Thymus (tissue), 14 donors: ENCODE results near the gene ZNF681. TPM values are rescaled to one million over a fixed set of nuclear protein-coding genes. Genes with fewer than 3 reads are reported as not detected.
A peak's percentile ranks its signal among the peaks of the same experiment; 100 is the strongest.

ENCODE experiments used
- DNase-seq, 9 donors: peaks; one replicate each; pipeline ENCODE4 v3.0.0-alpha.2; 2013; ENCODE audit warnings: low spot score in 9 of 9, low read depth in 6 of 9, missing footprints in 1 of 9
- H3K27ac ChIP-seq, 2 donors: one replicate each; pipeline ENCODE4 v1.5.1; 2013; ENCODE audit warnings: control low read depth in 1 of 2, low read depth in 1 of 2, low read length in 1 of 2, mild to moderate bottlenecking in 1 of 2, moderate library complexity in 1 of 2
- H3K27me3 ChIP-seq, 2 donors: one replicate each; pipeline ENCODE4 v1.5.1; 2013; ENCODE audit warnings: low read length in 1 of 2; ENCODE audit not compliant: control insufficient read depth in 2 of 2, insufficient read depth in 1 of 2
- H3K36me3 ChIP-seq, 2 donors: one replicate each; pipeline ENCODE4 v1.5.1; 2013; ENCODE audit warnings: low read length in 1 of 2, mild to moderate bottlenecking in 1 of 2, moderate library complexity in 1 of 2; ENCODE audit not compliant: control insufficient read depth in 2 of 2, insufficient read depth in 2 of 2
- H3K4me1 ChIP-seq, 2 donors: one replicate each; pipeline ENCODE4 v1.5.1; 2013; ENCODE audit warnings: low read length in 2 of 2; ENCODE audit not compliant: control insufficient read depth in 2 of 2, insufficient read depth in 2 of 2
- H3K4me3 ChIP-seq, 2 donors: one replicate each; pipeline ENCODE4 v1.5.1; 2013; ENCODE audit warnings: low read length in 2 of 2, control low read depth in 1 of 2, mild to moderate bottlenecking in 1 of 2
- H3K9me3 ChIP-seq, 2 donors: one replicate each; pipeline ENCODE4 v1.5.1; 2013; ENCODE audit warnings: low read length in 1 of 2, mild to moderate bottlenecking in 1 of 2; ENCODE audit not compliant: control insufficient read depth in 2 of 2, insufficient read depth in 1 of 2
- WGBS: extraction: QIAGEN DNeasy Blood & Tissue Kit; methylation state at CpG from one replicate; pipeline ENCODE4 v1.1.7; 2013; 5-methylcytosine and 5-hydroxymethylcytosine counted together
- long read RNA-seq, 10 donors: transcript quantifications; one replicate each; lab custom pipeline, GENCODE V29; 2026
- polyA plus RNA-seq: library from polyadenylated mRNA; stranded (reverse); fragments of 200-250 nt; gene quantifications from one replicate; pipeline ENCODE4 v1.2.3, GENCODE V29; 2013
- total RNA-seq: library from RNA; stranded (reverse); fragments of 120-200 nt; gene quantifications from one replicate; pipeline ENCODE4 v1.2.4, GENCODE V29; 2013
- donor health status: healthy.

Gene ZNF681
- total RNA-seq (3.9 TPM), polyA plus RNA-seq (2.8 TPM)
- long read RNA-seq, donor 1: 0 reads
- long read RNA-seq, donor 2, full-length matches to known transcripts: 6 of 6 reads
- long read RNA-seq, donor 2, partial matches to known transcripts: 0 of 6 reads
- long read RNA-seq, donor 2, other reads (novel, unspliced or antisense): 0 of 6 reads
- long read RNA-seq, donor 3: 0 reads
- long read RNA-seq, donor 4: 0 reads
- long read RNA-seq, donor 5, full-length matches to known transcripts: 4 of 6,122 reads
- long read RNA-seq, donor 5, partial matches to known transcripts: 6,118 of 6,122 reads
- long read RNA-seq, donor 5, other reads (novel, unspliced or antisense): 0 of 6,122 reads
- long read RNA-seq, donor 6, full-length matches to known transcripts: 1 of 1 reads
- long read RNA-seq, donor 6, partial matches to known transcripts: 0 of 1 reads
- long read RNA-seq, donor 6, other reads (novel, unspliced or antisense): 0 of 1 reads
- long read RNA-seq, donor 7: 0 reads
- long read RNA-seq, donor 8, full-length matches to known transcripts: 2 of 1,004 reads
- long read RNA-seq, donor 8, partial matches to known transcripts: 1,002 of 1,004 reads
- long read RNA-seq, donor 8, other reads (novel, unspliced or antisense): 0 of 1,004 reads
- long read RNA-seq, donor 9, full-length matches to known transcripts: 2 of 2 reads
- long read RNA-seq, donor 9, partial matches to known transcripts: 0 of 2 reads
- long read RNA-seq, donor 9, other reads (novel, unspliced or antisense): 0 of 2 reads
- long read RNA-seq, donor 10, full-length matches to known transcripts: 1 of 1 reads
- long read RNA-seq, donor 10, partial matches to known transcripts: 0 of 1 reads
- long read RNA-seq, donor 10, other reads (novel, unspliced or antisense): 0 of 1 reads

DNA sequence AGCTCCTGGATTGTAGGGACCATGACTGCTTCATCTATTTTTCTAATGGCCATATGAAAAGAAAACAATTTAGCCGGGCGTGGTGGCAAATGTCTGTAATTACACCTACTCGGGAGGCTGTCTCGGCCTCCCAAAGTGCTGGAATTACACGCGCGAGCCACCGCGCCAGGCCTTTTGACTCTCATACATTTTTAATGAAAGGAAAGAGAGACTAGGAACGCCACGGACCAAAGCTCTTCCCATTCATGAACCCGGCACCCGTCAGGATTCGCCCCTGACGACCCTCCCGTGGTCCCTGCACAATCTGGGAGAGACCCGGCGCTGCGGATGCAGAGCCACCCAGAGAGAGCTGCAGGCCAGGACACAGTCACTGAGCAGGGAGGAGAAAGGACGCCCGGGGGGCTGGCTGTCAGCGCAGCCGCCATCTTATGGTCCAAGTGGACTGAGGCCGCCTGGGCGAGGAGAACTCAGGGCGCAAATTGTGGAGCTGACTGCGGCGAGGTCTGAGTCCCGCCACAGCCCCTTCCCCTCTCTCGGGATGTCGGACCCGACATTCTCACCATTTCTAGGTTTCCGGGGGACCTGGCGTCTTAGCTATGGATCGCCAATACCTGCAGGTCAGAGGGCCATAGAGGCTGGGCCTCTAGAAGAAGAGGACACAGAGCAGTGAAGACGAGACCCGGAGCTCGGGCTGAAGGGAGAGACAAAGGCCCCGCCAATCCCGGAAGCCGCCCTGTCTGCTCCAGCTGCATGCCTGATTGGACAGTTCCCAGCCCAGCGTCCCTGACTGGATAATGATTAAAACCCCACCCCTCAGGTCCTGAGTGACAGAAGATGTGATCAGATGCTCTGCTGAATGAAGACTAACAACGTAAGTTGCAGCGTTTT lies at the start of gene ZNF681:
Gene ZNF681 (minus strand): TSS at position 705 of the 888 bp plus-strand sequence. CDS start 142 bp downstream, at position 563.
- DNase-seq: peak; percentile 64 to 94 (median 81)
- Histone ChIP-seq H3K9me3 (peaks cover 0 to 10% of the 10 kb centered on the region in 2 donors), H3K4me1 (peaks cover 0 to 4% of the 10 kb centered on the region in 2 donors), H3K27me3 (no peaks in the 10 kb centered on the region), H3K36me3 (peaks cover 0 to 4% of the 10 kb centered on the region in 2 donors), H3K27ac (peak within 1 kb of the TSS; percentile 79 to 80), H3K4me3 (peak within 1 kb of the TSS; percentile 76 to 80)
- WGBS: 2% methylated on average over 44 of the region's 44 CpGs

DNA sequence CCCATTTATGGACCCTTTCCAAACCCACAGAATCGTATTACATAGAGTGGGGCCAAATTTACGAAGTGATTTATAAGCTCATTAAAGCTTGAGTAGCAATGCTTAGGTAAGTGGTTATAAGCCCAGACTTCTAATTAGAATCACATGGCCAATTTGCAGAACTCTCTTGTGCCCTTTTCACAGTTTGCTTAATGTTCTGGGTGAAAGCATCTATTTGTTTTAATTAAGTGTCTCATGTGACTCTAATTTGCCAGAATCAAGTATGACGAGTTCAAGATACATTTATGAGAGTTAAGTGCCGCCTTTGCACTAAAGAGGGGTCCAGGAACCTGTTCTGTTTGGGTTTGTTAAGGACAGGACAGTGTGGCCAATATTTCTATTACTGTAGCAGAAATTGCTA lies 46.0 kb upstream of the ZNF681 start:
- no peaks in the 10 kb centered on the region for H3K27me3 ChIP-seq
- peaks cover 0 to 6% of the 10 kb centered on the region in 2 donors for H3K4me1 ChIP-seq
- no peak overlapping the region for H3K4me3 ChIP-seq
- no peaks in the 10 kb centered on the region for H3K9me3 ChIP-seq
- 93% methylated on average over 4 of the region's 4 CpGs for WGBS
- no peak for DNase-seq
- H3K36me3 ChIP-seq: no peaks in the 10 kb centered on the region
- H3K27ac ChIP-seq: no peak overlapping the region

- H3K27ac ChIP-seq: no peak overlapping the region
These were observed 43.6 kb upstream of the ZNF681 start for GRCh38 chr19:23802290-23802689.

GRCh38 chr19:23801803-23802202 lies 43.1 kb upstream of the ZNF681 start:
- WGBS: 78% methylated on average over 1 of the region's 1 CpG
- H3K4me1 ChIP-seq: peaks cover 0 to 8% of the 10 kb centered on the region in 2 donors
- H3K27ac ChIP-seq: no peak overlapping the region
- no peaks in the 10 kb centered on the region for H3K27me3 ChIP-seq
- H3K9me3 ChIP-seq: no peaks in the 10 kb centered on the region
- H3K36me3 ChIP-seq: no peaks in the 10 kb centered on the region
- no peak overlapping the region for H3K4me3 ChIP-seq
- DNase-seq: peak in 1 of 9 donors; percentile 19

More at GRCh38 chr19:23802290-23802689, 43.6 kb upstream of the ZNF681 start:
- Histone ChIP-seq H3K36me3 (no peaks in the 10 kb centered on the region), H3K27me3 (no peaks in the 10 kb centered on the region), H3K9me3 (no peaks in the 10 kb centered on the region), H3K4me3 (no peak overlapping the region), H3K4me1 (peaks cover 0 to 8% of the 10 kb centered on the region in 2 donors)
- DNase-seq: peak in 1 of 9 donors; percentile 15

DNA sequence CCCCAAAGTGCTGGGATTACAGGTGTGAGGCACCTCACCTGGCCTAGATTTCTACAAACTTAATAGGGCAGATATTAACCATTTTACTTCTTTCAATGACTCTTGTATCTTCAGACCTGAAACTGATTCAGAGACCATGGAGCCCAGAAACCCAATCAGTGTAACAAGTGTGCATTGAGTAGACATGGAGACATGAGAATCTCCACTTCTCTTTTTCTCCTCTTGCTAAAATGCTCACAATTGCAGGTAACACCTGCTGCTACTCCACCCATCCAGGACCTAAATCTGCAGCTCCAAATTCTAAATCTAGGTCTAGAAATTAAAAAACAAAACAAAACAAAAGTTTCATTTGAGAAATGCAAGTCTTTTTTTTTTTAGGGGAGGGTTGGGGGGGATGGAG lies 42.2 kb upstream of the ZNF681 start:
- Histone ChIP-seq H3K4me3 (no peak overlapping the region), H3K27me3 (no peaks in the 10 kb centered on the region), H3K36me3 (no peaks in the 10 kb centered on the region), H3K27ac (no peak overlapping the region), H3K4me1 (peaks cover 0 to 8% of the 10 kb centered on the region in 2 donors), H3K9me3 (peaks cover 0 to under 1% of the 10 kb centered on the region in 2 donors)
- DNase-seq: no peak

GRCh38 chr19:23800271-23800670 lies 41.6 kb upstream of the ZNF681 start:
- Histone ChIP-seq H3K27me3 (no peaks in the 10 kb centered on the region), H3K9me3 (peaks cover 0 to 4% of the 10 kb centered on the region in 2 donors), H3K27ac (no peak overlapping the region), H3K4me1 (peaks cover 0 to 8% of the 10 kb centered on the region in 2 donors), H3K36me3 (no peaks in the 10 kb centered on the region), H3K4me3 (no peak overlapping the region)
- WGBS: 89% methylated on average over 3 of the region's 3 CpGs
- DNase-seq: peak in 1 of 9 donors; percentile 20

DNA sequence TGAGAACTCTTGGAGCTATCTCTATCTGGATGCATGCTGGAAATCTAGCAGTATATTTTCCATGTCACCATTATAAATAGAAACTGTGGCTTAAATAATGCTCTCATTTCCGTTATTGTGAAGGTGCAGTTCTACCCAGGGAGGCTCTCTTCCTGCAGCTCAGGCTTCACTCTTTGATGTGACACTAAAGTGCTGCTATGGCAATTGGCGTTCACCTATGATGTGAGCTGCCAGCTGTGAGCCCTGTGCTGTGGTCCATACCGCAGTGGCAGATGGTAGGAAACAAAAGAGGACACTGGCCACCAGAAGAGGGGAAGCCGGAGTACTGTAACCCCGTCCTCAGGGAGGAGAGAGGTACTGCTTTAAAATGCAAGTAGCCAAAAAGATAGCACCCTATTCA lies 40.6 kb upstream of the ZNF681 start:
- no peak overlapping the region for H3K4me3 ChIP-seq
- peak overlapping the region; percentile 79 to 87 for H3K27ac ChIP-seq
- WGBS: 42% methylated on average over 3 of the region's 5 CpGs
- DNase-seq: peak; percentile 44 to 88 (median 64)
- no peaks in the 10 kb centered on the region for H3K36me3 ChIP-seq
- H3K27me3 ChIP-seq: no peaks in the 10 kb centered on the region
- H3K9me3 ChIP-seq: peaks cover 0 to 4% of the 10 kb centered on the region in 2 donors
- H3K4me1 ChIP-seq: peaks cover 0 to 8% of the 10 kb centered on the region in 2 donors

DNA sequence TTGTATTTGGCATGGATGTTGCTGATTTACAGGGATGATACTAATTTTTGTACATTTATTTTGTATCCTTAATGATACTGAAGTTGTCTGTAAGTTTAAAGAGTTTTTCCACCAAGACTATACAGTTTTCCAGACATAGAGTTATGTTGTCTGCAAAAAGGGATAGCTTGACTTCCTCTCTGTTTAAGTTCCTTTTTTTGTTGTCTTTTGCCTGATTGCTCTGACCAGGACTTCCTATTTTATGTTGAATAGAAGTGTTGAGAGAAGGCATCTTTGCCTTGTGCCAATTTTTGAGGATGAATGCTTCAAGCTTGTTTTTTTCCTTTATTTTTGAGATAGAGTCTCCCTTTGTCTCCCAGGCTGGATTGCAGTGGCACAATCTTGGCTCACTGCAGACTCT lies 36.8 kb upstream of the ZNF681 start:
- no peaks in the 10 kb centered on the region for H3K36me3 ChIP-seq
- H3K4me3 ChIP-seq: no peak overlapping the region
- H3K4me1 ChIP-seq: peaks cover 0 to 5% of the 10 kb centered on the region in 2 donors
- no peak overlapping the region for H3K27ac ChIP-seq
- no peaks in the 10 kb centered on the region for H3K27me3 ChIP-seq
- H3K9me3 ChIP-seq: peaks cover 0 to 4% of the 10 kb centered on the region in 2 donors
- no peak for DNase-seq
